Measurements from ENCODE around the gene TADA2B. TPM values are rescaled to one million over a fixed set of nuclear protein-coding genes. Genes with fewer than 3 reads are reported as not detected.

TADA2B gene
- total RNA-seq, 2 donors from 2014 or later, result 21.5 to 24.2 TPM

DNA sequence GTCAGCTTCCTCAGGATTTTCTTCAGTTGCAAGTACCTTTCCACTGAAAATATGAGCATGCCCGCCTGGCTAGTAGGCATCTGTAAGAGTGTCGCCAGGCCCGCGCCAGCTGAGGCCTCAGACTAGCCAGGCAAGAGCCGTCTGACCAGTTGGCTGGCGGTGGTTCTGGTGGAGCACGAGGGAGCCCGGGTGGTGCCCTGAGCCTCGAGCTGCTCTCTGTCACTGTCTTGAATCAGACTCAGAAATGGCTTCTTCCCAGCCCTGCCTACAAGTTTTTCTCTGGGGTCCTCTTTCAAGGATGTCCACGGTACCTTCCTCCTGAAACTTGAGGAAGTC is 12.8 kb downstream of the TADA2B start:
- Histone ChIP-seq H3K27ac (no peak overlapping the region), H3K27me3 (replicated peaks; ENCODE audit: insufficient read depth) (no peaks in the 10 kb centered on the region), H3K9me3 (no peaks in the 10 kb centered on the region), H3K36me3 (peaks cover 56% of the 10 kb centered on the region), H3K4me3 (no peak overlapping the region), H3K4me1 (ENCODE audit: control insufficient read depth in 1 of 2, low read depth in 2 of 2) (peaks cover 0 to 14% of the 10 kb centered on the region in 2 donors)
- DNase-seq (ENCODE audit: low spot score), result no peak
- TF ChIP-seq, protein P1, sequence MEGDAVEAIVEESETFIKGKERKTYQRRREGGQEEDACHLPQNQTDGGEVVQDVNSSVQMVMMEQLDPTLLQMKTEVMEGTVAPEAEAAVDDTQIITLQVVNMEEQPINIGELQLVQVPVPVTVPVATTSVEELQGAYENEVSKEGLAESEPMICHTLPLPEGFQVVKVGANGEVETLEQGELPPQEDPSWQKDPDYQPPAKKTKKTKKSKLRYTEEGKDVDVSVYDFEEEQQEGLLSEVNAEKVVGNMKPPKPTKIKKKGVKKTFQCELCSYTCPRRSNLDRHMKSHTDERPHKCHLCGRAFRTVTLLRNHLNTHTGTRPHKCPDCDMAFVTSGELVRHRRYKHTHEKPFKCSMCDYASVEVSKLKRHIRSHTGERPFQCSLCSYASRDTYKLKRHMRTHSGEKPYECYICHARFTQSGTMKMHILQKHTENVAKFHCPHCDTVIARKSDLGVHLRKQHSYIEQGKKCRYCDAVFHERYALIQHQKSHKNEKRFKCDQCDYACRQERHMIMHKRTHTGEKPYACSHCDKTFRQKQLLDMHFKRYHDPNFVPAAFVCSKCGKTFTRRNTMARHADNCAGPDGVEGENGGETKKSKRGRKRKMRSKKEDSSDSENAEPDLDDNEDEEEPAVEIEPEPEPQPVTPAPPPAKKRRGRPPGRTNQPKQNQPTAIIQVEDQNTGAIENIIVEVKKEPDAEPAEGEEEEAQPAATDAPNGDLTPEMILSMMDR (IDR thresholded peaks at IDR 0.05), result no peak
- ATAC-seq (ENCODE audit: insufficient number of reproducible peaks, low FRiP score, low read depth), result no peak

DNA sequence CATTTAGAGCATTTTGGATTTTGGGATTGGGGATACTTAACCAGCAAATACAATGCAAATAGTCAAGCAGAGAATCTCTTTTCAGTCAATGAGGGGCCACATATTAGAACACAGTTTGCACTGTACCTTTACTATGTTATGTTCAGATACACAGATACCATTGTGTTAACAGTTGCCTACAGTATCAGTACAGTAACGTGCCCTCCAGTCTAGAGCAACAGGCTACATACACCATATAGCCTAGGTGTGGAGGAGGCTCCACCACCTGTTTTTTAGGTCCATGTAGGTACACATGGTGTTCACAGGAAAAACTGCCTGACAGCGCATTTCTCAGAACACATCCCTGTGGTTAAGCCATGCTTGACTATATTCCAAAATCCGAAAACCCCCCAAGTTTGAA is 15.6 kb downstream of the TADA2B start:
- Histone ChIP-seq H3K27me3 (replicated peaks; ENCODE audit: insufficient read depth) (no peaks in the 10 kb centered on the region), H3K36me3 (peaks cover 76% of the 10 kb centered on the region), H3K27ac (no peak overlapping the region), H3K4me3 (no peak overlapping the region), H3K4me1 (ENCODE audit: control insufficient read depth in 1 of 2, low read depth in 2 of 2) (no peaks in the 10 kb centered on the region), H3K9me3 (no peaks in the 10 kb centered on the region)
- TF ChIP-seq, protein P1 (IDR thresholded peaks at IDR 0.05), result no peak
- DNase-seq (ENCODE audit: low spot score) (no peak), ATAC-seq (ENCODE audit: insufficient number of reproducible peaks, low FRiP score, low read depth) (no peak)

DNA sequence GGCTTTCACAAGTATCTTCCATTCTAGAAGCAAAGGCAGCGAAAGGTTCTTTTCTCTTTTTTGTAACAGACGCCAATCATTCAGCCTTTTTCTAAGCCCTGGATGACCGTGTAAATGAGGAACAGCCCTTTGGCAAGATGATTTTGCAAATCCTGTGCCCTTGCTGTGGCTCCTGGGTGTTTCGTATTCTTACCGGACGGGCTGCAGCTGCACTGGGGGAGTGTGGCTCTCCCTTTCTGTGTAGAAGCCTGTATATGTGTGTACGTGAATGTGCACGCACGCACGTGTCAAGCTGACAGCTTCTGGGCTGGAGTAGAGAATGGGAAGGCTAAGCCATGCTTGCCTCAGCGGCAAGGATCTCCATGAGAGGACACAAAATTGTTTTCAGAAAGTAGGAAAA is 16.5 kb downstream of the TADA2B start:
- no peaks in the 10 kb centered on the region for H3K27me3 ChIP-seq (replicated peaks; ENCODE audit: insufficient read depth)
- no peak overlapping the region for H3K27ac ChIP-seq
- no peak overlapping the region for H3K4me3 ChIP-seq
- TF ChIP-seq, protein P1 (IDR thresholded peaks at IDR 0.05), result no peak
- no peaks in the 10 kb centered on the region for H3K9me3 ChIP-seq
- H3K4me1 ChIP-seq (ENCODE audit: control insufficient read depth in 1 of 2, low read depth in 2 of 2), result no peaks in the 10 kb centered on the region
- DNase-seq (ENCODE audit: low spot score) (no peak), ATAC-seq (ENCODE audit: insufficient number of reproducible peaks, low FRiP score, low read depth) (no peak)
- peaks cover 69% of the 10 kb centered on the region for H3K36me3 ChIP-seq

DNA sequence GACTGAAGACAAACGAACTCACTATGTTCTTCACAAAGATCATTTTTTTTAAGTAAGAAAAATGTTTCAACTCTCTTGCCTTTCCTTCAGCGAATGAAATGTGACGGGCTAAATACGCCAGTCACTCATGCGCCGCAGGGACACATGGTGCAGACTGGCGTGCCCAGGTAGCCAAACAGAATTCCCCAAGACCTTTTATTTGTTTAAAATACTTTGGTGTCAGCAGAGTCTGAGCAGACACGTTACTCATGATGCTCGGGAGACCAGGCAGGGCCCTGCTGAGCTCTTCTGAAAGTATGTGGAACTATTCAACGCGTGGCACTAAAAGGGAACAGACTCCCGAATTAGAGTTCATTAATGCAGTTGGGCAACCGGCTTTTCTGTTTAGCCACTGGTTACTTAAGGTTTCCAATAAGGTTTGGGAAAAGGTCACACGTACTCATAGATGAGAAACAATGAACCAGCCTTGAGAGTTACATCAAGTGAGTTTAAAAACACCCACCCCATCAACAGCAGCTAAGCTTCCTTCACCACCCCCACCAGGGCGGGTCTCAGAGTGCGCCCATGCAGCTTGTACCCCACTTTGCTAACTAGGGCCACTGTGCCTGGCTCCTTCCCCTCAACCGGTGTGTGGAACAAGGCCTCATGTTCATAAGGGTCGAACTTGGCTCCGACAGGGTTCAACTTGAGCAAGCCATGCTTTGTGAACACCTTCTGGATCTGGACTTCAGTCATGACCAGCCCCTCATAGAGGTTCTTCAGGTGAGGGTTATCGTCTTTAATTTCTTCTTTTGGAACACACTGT is 17.4 kb downstream of the TADA2B start:
- no peak for DNase-seq (ENCODE audit: low spot score)
- no peak for ATAC-seq (ENCODE audit: insufficient number of reproducible peaks, low FRiP score, low read depth)
- Histone ChIP-seq H3K36me3 (peaks cover 64% of the 10 kb centered on the region), H3K4me1 (ENCODE audit: control insufficient read depth in 1 of 2, low read depth in 2 of 2) (no peaks in the 10 kb centered on the region), H3K4me3 (no peak overlapping the region), H3K9me3 (no peaks in the 10 kb centered on the region), H3K27ac (no peak overlapping the region), H3K27me3 (replicated peaks; ENCODE audit: insufficient read depth) (no peaks in the 10 kb centered on the region)
- TF ChIP-seq, protein P1 (IDR thresholded peaks at IDR 0.05), result no peak

DNA sequence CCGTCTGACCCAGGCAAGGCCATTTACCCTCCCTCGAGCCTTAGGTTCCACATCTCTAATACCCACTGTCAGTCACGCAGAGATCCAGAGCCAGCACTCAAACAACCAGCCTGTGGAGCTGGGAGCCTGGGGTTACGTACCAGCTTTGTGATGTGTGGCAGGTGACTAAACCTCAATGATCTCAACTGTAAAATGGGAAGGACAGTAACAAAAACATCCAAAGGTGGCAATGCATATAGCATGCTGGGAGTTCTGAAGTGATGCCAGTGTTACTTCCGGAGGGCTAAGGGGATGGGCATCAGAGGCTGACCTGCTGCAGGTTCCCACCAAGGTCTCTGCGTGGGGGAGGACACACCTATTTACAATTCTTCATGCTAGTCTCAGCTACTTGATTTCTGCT is 18.6 kb downstream of the TADA2B start:
- Histone ChIP-seq H3K27me3 (replicated peaks; ENCODE audit: insufficient read depth) (no peaks in the 10 kb centered on the region), H3K36me3 (peaks cover 53% of the 10 kb centered on the region), H3K4me3 (no peak overlapping the region), H3K9me3 (no peaks in the 10 kb centered on the region), H3K27ac (no peak overlapping the region), H3K4me1 (ENCODE audit: control insufficient read depth in 1 of 2, low read depth in 2 of 2) (peaks cover 8 to 10% of the 10 kb centered on the region in 2 donors)
- DNase-seq (ENCODE audit: low spot score) (no peak), ATAC-seq (ENCODE audit: insufficient number of reproducible peaks, low FRiP score, low read depth) (no peak)
- TF ChIP-seq, protein P1 (IDR thresholded peaks at IDR 0.05), result no peak

Measured in thoracic aorta (tissue), 2 donors.